Glomerular visceral epithelial cell (primary cell): ENCODE measurements around the gene FKBP2.

Source experiments
- DNase-seq: peaks from one replicate; pipeline ENCODE4 v3.0.0-alpha.2; 2016; ENCODE audit errors: extremely low spot score

Gene FKBP2

GRCh38 chr11:64240435-64241240 is at the start of gene FKBP2:
TSS of gene FKBP2 (plus strand) at chr11:64241095. CDS start at chr11:64242388, 1,293 bp downstream.
- peak; percentile 96 for DNase-seq

- DNase-seq, result no peak
Observed at GRCh38 chr11:64192434-64192833, 48.5 kb upstream of the FKBP2 start.

- DNase-seq, result no peak
Observed at GRCh38 chr11:64196626-64197025, 44.3 kb upstream of the FKBP2 start.

- DNase-seq, result no peak
Observed at GRCh38 chr11:64198511-64198910, 42.4 kb upstream of the FKBP2 start.

- DNase-seq, result no peak
Observed at GRCh38 chr11:64201543-64201942, 39.4 kb upstream of the FKBP2 start.

- DNase-seq, result no peak
Observed at GRCh38 chr11:64202992-64203391, 37.9 kb upstream of the FKBP2 start.

DNA sequence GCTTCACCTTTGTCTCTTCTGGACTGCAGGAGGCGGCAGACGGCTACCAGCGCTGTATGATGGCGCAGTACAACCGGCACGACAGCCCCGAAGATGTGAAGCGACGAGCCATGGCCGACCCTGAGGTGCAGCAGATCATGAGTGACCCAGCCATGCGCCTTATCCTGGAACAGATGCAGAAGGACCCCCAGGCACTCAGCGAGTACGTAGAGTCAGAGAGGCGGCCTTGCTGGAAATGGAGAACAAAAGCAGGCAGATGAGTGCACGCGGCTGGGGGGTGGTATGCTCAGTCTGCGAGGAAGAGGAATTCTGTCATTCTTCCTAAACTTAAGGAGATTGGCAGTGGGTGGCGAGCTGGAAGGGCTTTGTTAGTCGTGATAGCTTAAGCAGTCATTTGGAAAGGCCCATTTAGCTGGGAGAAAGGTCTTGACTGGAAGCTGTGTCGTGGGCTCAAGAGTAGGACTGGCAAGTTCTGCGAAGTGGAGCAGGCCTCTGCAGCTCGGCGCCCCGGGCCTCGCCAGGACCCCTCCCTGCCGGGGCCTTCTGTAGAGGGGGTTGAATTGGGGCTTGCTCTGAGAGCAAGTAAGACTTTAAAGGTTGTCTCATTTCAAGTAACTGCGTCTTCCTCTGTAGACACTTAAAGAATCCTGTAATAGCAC is 37.3 kb upstream of the FKBP2 start:
- no peak for DNase-seq

DNA sequence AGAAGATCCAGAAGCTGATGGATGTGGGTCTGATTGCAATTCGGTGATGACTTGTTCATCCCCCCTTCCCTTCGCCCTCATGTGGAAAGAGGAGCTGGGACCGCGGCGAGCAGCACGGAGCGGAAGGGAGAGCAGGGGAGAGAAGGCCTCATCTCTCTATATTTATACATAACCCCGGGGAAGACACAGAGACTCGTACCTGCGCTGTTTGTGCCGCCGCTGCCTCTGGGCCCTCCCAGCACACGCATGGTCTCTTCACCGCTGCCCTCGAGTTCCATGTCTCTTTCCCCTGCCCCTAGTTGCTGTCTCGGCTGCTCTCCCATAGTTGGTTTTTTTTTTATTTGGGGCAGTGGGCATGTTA is 36.8 kb upstream of the FKBP2 start:
- no peak for DNase-seq

- peak; percentile 92 for DNase-seq
Observed at GRCh38 chr11:64204464-64204989, 36.4 kb upstream of the FKBP2 start.

DNA sequence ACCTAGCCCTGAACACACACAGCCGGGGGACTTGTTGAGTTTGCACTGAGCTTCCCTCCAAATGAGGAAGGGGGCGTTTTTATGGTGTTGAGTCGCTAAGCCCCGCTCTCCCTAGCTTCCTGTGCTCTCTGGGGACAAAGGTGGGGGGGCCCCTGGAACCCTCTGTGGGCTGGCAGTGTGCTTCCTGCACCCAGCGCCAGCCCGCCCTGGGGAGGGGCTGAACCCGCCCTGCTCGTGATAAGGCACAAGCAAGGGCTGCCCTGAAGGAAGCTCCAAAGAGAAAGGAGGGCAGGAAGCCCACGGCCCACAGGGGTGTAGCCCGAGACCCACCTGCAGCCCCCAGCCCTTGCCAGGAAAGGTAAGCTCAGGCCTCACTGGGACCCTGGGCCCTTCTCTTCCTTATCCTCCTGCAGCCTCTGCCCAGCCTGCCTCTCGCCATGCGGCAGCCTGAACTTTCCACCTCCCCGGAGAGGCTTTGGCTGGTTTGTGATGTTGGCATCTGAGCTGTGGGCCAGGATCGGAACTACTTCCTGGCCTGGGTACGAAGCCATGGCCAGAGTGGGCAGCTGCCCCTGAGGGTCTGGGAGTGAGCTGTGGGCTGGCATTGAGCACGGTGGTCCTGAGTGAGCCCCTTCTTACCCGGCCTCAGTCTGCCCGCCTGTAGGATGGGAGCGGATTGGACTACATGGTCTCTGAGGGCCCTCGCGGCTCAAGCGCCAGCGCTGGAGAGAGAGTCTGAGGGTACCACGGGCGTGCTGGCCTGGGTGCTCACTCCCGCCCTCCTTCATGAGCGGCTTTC is 34.2 kb upstream of the FKBP2 start, which contains the start of gene FERMT3:
Gene FERMT3 (plus strand): TSS at position 265 of the 799 bp plus-strand sequence. CDS start 644 bp downstream, outside the sequence.
- DNase-seq, result no peak

DNA sequence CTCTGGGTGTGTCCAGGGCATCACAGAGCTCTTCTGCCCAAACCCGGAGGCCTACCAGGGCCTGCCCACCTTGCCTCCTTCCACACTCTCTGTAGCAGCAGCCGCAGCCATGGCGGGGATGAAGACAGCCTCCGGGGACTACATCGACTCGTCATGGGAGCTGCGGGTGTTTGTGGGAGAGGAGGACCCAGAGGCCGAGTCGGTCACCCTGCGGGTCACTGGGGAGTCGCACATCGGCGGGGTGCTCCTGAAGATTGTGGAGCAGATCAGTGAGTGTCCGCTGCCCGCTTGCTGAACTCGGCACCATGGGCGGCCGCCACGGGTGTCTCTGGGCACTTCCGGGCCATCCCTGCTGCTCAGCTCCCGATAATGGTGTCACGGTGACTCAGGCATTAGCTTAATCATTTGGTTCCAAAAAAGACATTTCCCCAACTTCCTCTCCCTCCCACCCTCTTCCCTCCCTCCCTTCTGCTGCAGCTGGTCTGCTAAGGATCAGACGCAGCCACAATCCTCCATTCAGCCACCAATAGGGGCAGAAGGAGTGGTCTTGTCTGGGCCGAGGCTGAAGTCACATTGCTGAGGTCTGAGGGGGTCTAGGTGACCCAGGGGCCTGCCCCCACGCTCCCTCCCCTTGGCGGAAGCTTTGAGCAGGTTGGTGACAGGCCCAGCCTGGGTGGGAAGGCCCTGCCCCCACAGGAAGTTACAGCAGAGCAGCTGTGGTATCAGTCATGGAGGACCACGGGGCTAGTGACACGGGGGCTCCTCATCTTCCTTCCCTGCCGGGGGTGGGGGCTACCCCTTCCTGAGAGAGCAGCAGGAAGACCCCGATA is 33.4 kb upstream of the FKBP2 start:
- peak; percentile 35 for DNase-seq

DNA sequence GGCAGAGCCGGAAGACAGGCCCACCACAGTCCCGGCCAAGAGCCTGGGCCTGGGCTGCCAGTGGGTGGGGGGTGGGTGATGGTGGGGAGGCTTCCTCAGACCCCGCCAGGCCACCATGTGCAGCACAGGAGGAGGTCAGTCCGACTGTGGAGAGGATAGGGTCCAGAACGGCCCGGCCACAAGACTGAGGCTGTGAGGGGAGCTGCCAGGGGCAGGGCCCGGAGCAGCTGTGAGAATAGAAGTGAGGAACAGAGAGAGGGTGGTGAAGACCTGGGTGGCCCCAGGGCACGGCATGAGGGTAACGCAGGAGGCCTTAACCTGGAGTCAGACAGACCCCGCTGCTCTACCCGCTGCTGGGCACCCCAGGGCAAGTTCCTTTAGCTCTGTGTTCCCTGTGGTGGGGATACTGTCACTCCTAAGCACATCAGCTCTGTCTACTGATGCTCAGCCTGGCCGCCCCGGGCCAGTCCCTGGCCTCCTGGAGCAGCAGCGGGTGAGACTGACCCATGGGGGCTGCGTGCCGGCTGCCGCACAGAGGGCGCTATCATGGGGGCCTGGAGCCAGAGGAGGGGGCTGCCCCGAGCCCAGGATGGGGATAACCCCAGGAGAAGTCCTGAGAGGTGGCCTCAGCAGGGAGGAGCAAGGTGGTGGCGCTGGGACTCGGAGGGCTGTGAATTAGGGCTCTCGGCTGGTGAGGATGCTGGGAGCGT is 32.7 kb upstream of the FKBP2 start:
- no peak for DNase-seq

DNA sequence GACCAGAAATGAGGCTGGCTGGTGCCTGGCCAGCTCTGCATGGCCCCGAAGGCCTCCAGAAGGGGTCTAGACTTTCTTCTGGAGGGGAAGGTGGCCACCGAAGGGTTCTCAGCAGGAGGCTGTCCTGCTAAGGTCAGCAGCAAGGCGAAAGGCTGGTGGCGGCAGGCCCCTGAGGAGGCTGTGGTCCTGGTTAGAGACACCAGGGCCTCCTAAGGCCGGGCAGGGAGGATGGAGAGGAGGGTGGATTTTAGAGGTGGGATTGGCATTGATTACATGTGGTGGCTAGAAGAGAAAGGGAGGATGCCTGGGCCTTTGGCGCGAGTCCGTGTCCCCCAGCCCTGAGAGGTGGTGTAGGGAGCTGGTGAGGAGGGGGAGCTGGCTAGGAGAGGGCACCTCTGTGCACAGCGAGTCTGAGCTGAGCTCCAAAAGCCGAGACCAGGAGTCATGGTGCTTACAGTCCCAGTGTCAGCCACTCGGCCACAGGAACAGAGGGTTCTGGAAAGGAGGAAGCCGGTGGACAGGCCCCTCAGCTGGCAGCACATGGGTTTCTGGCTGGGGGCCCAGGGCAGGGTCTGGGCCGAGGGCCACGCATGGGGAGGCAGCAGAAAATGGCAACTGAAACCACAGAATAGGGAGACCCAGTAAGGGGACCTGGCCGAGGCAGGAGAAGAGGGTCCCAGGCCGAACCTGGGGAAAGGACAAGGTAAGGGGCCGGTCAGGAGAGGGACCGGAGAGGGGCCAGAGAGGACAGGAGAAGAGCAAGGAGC is 31.9 kb upstream of the FKBP2 start:
- DNase-seq, result no peak

- no peak for DNase-seq
Observed at GRCh38 chr11:64209563-64209843, 31.4 kb upstream of the FKBP2 start.

- no peak for DNase-seq
Observed at GRCh38 chr11:64210301-64211020, 30.4 kb upstream of the FKBP2 start.

DNA sequence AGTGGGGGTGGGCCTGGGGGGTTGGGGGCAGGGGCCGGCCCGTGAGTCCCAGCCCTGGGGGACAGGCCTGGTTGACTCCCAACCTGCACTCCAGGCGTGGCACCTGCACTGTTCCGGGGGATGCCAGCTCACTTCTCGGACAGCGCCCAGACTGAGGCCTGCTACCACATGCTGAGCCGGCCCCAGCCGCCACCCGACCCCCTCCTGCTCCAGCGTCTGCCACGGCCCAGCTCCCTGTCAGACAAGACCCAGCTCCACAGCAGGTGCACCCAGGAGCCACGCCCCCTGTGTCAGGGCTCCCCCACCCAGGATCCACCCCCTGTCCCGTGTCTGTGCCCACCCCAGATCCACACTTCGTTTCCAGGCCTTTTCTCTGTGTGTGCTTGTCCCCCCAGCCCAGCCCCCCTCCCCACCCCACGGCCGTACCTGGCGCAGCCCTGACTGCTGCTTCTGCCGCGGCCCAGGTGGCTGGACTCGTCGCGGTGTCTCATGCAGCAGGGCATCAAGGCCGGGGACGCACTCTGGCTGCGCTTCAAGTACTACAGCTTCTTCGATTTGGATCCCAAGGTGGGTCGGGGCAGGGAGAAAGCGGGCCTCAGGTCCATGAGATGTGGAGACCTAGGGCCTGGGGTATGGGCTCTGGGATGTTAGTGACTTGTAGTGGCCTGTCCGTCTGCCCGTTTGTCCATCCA is 29.6 kb upstream of the FKBP2 start:
- DNase-seq, result no peak

- no peak for DNase-seq
Observed at GRCh38 chr11:64216879-64217278, 24.0 kb upstream of the FKBP2 start.

DNA sequence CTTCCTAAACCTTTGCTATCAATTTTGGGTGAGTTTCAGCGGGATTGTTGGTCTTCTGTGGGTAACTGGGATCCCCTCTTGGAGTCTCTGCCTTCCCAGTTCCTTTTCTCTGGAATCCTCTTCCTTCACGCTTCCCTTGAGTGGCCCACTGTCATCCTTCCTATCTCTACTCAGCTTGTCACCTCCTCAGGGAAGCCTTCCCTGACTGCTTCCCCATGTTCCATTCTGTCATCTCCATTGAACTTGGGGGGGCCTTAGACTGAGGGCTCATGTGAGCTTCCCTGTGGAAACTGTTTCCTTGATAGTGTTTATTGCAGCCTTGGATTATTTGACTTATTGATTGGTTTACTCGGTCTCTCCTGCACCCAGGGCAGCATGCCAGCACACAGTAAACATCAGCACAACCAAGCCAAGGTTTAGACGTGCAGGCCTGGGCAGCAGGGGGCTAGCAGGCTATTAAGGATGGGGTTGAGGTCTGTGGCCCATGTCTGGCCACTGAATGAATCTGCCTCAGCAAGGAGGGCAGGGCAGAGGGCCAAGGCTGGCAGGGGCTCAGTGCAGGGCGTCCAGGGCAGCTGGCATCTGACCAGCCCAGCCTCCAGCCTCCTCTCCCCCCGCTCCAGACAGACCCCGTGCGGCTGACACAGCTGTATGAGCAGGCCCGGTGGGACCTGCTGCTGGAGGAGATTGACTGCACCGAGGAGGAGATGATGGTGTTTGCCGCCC is 22.1 kb upstream of the FKBP2 start:
- no peak for DNase-seq
